Measurements from ENCODE around the gene GALNT9. TPM values are rescaled to one million over a fixed set of nuclear protein-coding genes. Genes with fewer than 3 reads are reported as not detected.

The GALNT9 gene
- total and polyA plus RNA-seq, 2 donors (not counting 1 experiment from before 2014, with no cell fraction given): 0.71 to 2.4 TPM

DNA sequence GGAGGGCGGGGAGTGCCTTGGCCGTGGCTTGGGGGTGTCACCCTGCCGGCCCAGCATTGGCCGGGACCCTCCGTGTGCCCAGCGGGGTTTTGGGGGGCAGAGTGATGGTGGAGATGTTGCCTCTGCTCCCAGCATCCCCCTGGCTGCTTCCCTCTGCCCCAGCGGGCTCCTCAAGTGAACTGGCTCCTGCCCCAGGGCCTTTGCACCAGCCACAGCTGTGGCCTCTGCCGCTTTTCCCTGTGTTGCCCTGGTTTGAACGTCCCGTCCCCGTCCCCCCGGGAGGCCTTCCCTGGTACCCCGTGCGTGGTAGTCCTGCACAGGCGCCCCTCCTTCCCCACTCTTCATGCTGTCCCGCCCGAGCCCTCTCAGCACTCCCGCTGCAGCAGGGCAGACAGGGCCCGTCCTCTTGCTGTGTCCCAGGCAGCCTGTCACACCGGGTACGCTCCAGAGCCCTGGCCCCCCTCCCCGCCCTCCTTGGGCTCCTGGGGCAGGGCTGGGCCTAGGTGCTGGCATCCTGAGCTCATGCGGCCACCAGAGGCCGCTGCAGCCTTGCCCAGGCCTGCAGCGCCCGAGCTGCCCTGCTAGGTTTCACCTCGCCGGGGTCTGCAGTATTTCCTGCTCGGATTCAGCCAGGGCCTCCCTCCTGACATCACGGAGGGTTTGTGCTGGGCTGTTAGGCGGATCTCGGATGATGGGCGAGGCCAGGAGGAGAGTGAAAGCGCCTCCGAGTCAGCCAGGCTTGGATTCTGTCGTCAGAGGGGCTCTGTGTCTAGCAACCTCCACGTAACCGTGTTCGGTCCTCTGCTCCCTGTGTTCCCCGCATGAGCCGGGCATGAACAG, 175.7 kb downstream of the GALNT9 start:
- ChIA-PET CTCF (interaction anchor here (0.6 to 2.4 kb wide), 28 partner anchors 8 to 464 kb away, joined by 3 to 55 read pairs (median 5); partner anchors contain the start of gene P2RX2), POLR2A (interaction anchor here (0.5 to 1.0 kb wide), 2 partner anchors 373 to 461 kb away, joined by 3 to 10 read pairs; no protein-coding TSS in a partner anchor)
- H3K9me3 ChIP-seq (ENCODE audit: control extremely low read depth in 1 of 3, control insufficient read depth in 2 of 3, insufficient read depth in 1 of 3, low read length in 2 of 3): no peaks in the 10 kb centered on the region
- peak; percentile 94 for ATAC-seq (ENCODE audit: low read depth)
- WGBS (ENCODE audit: insufficient coverage): 46% methylated on average over 39 of the region's 41 CpGs
- H4K20me1 ChIP-seq (ENCODE audit: control insufficient read depth, insufficient read depth, low read length, poor library complexity, severe bottlenecking): peaks cover 13% of the 10 kb centered on the region
- H3K4me3 ChIP-seq (ENCODE audit: control extremely low read depth in 1 of 5, extremely low read depth in 1 of 5, insufficient read depth in 1 of 5, low read depth in 2 of 5, low read length in 4 of 5): peak overlapping the region in 2 of 5 experiments; percentile 20 to 37
- H3K27ac ChIP-seq (ENCODE audit: low read length in 2 of 2): no peak overlapping the region
- H3K79me2 ChIP-seq (ENCODE audit: control insufficient read depth, insufficient read depth, low read length): peaks cover 17% of the 10 kb centered on the region
- Mint-ChIP-seq H3K4me3 (peak overlapping the region; percentile 54), H3K27me3 (no peaks in the 10 kb centered on the region), H3K27ac (no peak overlapping the region), H3K9me3 (ENCODE audit: insufficient read depth) (no peaks in the 10 kb centered on the region), H3K4me1 (peaks cover 9% of the 10 kb centered on the region)
- intact Hi-C loops (cut with micrococcal nuclease): loop anchor here (1.0 to 2.0 kb wide), 4 partner anchors 36 to 408 kb away; no protein-coding TSS in a partner anchor
- peak overlapping the region; percentile 39 for H2AFZ ChIP-seq (ENCODE audit: insufficient read depth, low read depth, low read length, poor library complexity, severe bottlenecking)
- TF ChIP-seq, protein P1, sequence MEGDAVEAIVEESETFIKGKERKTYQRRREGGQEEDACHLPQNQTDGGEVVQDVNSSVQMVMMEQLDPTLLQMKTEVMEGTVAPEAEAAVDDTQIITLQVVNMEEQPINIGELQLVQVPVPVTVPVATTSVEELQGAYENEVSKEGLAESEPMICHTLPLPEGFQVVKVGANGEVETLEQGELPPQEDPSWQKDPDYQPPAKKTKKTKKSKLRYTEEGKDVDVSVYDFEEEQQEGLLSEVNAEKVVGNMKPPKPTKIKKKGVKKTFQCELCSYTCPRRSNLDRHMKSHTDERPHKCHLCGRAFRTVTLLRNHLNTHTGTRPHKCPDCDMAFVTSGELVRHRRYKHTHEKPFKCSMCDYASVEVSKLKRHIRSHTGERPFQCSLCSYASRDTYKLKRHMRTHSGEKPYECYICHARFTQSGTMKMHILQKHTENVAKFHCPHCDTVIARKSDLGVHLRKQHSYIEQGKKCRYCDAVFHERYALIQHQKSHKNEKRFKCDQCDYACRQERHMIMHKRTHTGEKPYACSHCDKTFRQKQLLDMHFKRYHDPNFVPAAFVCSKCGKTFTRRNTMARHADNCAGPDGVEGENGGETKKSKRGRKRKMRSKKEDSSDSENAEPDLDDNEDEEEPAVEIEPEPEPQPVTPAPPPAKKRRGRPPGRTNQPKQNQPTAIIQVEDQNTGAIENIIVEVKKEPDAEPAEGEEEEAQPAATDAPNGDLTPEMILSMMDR (IDR thresholded peaks at IDR 0.05): peak; percentile 91
- no peak for TF ChIP-seq EZH2 (IDR thresholded peaks at IDR 0.05; ENCODE audit: borderline replicate concordance, insufficient read depth, low read depth, low read length, poor library complexity, severe bottlenecking)
- DNase-seq: peak; percentile 84
- H3K9ac ChIP-seq (ENCODE audit: low read length): peak overlapping the region; percentile 32
- no peaks in the 10 kb centered on the region for H3K27me3 ChIP-seq (replicated peaks in 1 of 4; ENCODE audit: control extremely low read depth in 1 of 4, control insufficient read depth in 3 of 4, insufficient read depth in 4 of 4, low read length in 3 of 4)
- peaks cover 3 to 11% of the 10 kb centered on the region in 2 donors for H3K4me1 ChIP-seq (ENCODE audit: control insufficient read depth in 2 of 2, insufficient read depth in 2 of 2, low read length in 2 of 2)
- peak overlapping the region; percentile 64 for H3K4me2 ChIP-seq (replicated peaks; ENCODE audit: low read depth, low read length, poor library complexity, severe bottlenecking)
- H3K36me3 ChIP-seq (replicated peaks in 1 of 2; ENCODE audit: control extremely low read depth in 1 of 2, control insufficient read depth in 1 of 2, extremely low read depth in 1 of 2, insufficient read depth in 2 of 2, low read length in 1 of 2): peaks cover 7 to 38% of the 10 kb centered on the region in 2 experiments

DNA sequence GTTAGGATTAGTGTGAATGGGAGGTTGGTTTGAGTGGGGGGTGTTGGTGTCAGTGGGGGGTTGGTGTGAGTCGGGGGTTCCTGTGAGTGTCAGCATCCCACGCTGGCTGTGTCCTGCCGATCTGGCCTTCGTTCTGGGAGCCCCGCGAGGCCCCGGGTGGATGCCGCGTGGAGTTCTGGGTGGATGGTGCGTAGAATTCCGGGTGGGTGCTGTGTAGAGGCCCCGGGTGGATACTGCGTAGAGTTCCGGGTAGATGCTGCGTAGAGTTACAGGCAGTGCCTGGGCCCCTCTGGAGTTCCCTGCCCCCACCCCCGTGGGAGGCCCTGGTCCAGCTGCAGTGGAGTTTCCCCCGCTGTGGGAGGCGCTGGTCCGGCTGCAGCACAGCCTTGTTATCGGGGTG, 176.4 kb downstream of the GALNT9 start:
- intact Hi-C loops (cut with micrococcal nuclease): no loop called here
- H3K9ac ChIP-seq (ENCODE audit: low read length): no peak overlapping the region
- Mint-ChIP-seq H3K9me3 (ENCODE audit: insufficient read depth) (no peaks in the 10 kb centered on the region), H3K4me1 (peaks cover 9% of the 10 kb centered on the region), H3K4me3 (no peak overlapping the region), H3K27me3 (no peaks in the 10 kb centered on the region), H3K27ac (no peak overlapping the region)
- ATAC-seq (ENCODE audit: low read depth) (no peak), DNase-seq (no peak)
- H3K4me1 ChIP-seq (ENCODE audit: control insufficient read depth in 2 of 2, insufficient read depth in 2 of 2, low read length in 2 of 2): peaks cover 3 to 11% of the 10 kb centered on the region in 2 donors
- H3K27me3 ChIP-seq (replicated peaks in 1 of 4; ENCODE audit: control extremely low read depth in 1 of 4, control insufficient read depth in 3 of 4, insufficient read depth in 4 of 4, low read length in 3 of 4): no peaks in the 10 kb centered on the region
- no peak overlapping the region for H3K4me3 ChIP-seq (ENCODE audit: control extremely low read depth in 1 of 5, extremely low read depth in 1 of 5, insufficient read depth in 1 of 5, low read depth in 2 of 5, low read length in 4 of 5)
- no peak overlapping the region for H2AFZ ChIP-seq (ENCODE audit: insufficient read depth, low read depth, low read length, poor library complexity, severe bottlenecking)
- TF ChIP-seq, protein P1 (IDR thresholded peaks at IDR 0.05): no peak
- no peak for TF ChIP-seq EZH2 (IDR thresholded peaks at IDR 0.05; ENCODE audit: borderline replicate concordance, insufficient read depth, low read depth, low read length, poor library complexity, severe bottlenecking)
- POLR2A ChIA-PET: no interaction called here
- H3K36me3 ChIP-seq (replicated peaks in 1 of 2; ENCODE audit: control extremely low read depth in 1 of 2, control insufficient read depth in 1 of 2, extremely low read depth in 1 of 2, insufficient read depth in 2 of 2, low read length in 1 of 2): peaks cover 6 to 38% of the 10 kb centered on the region in 2 experiments
- no peak overlapping the region for H3K27ac ChIP-seq (ENCODE audit: low read length in 2 of 2)
- H3K9me3 ChIP-seq (ENCODE audit: control extremely low read depth in 1 of 3, control insufficient read depth in 2 of 3, insufficient read depth in 1 of 3, low read length in 2 of 3): no peaks in the 10 kb centered on the region
- CTCF ChIA-PET: interaction anchor here (1.2 to 2.4 kb wide), 7 partner anchors 367 to 465 kb away, joined by 3 to 55 read pairs (median 8); partner anchors contain the start of gene P2RX2
- no peak overlapping the region for H3K4me2 ChIP-seq (replicated peaks; ENCODE audit: low read depth, low read length, poor library complexity, severe bottlenecking)
- H3K79me2 ChIP-seq (ENCODE audit: control insufficient read depth, insufficient read depth, low read length): peaks cover 17% of the 10 kb centered on the region
- H4K20me1 ChIP-seq (ENCODE audit: control insufficient read depth, insufficient read depth, low read length, poor library complexity, severe bottlenecking): peaks cover 13% of the 10 kb centered on the region
- 96% methylated on average over 16 of the region's 20 CpGs for WGBS (ENCODE audit: insufficient coverage)

Data from B cell (primary cell).